OCI-LY1 (cell line): ENCODE results near the gene SEMA3C.

Experiments used
- EZH2 ChIP-seq: fragments of 200-600 bp; sonication (generic), shearing (Covaris generic); IDR thresholded peaks from 2 replicates; pipeline ENCODE4 v1.8.0; 2017; ENCODE audit warnings: borderline replicate concordance, mixed run types, mild to moderate bottlenecking, antibody characterized with exemption, low read length, moderate library complexity, mixed read lengths
- TF ChIP-seq, protein P1 (sequence below): fragments of 200-600 bp; sonication (generic), shearing (Covaris generic); IDR thresholded peaks from 2 replicates; pipeline ENCODE4 v1.5.1; 2017; ENCODE audit warnings: mild to moderate bottlenecking, antibody characterized with exemption, low read length, moderate library complexity, mixed read lengths

- no peak for TF ChIP-seq EZH2
- TF ChIP-seq, protein P1, sequence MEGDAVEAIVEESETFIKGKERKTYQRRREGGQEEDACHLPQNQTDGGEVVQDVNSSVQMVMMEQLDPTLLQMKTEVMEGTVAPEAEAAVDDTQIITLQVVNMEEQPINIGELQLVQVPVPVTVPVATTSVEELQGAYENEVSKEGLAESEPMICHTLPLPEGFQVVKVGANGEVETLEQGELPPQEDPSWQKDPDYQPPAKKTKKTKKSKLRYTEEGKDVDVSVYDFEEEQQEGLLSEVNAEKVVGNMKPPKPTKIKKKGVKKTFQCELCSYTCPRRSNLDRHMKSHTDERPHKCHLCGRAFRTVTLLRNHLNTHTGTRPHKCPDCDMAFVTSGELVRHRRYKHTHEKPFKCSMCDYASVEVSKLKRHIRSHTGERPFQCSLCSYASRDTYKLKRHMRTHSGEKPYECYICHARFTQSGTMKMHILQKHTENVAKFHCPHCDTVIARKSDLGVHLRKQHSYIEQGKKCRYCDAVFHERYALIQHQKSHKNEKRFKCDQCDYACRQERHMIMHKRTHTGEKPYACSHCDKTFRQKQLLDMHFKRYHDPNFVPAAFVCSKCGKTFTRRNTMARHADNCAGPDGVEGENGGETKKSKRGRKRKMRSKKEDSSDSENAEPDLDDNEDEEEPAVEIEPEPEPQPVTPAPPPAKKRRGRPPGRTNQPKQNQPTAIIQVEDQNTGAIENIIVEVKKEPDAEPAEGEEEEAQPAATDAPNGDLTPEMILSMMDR = peak; percentile 58
Measured at GRCh38 chr7:80732630-80733029, 186.2 kb downstream of the SEMA3C start.
